DMS79 treated with DMSO at 0.1 percent for 48 hours (cell line): ENCODE data around the gene KDM6A.
"Not testable (repeated sequence)": the region's sequence is repeated elsewhere in the genome, so short reads cannot be mapped to it uniquely, and the experiment has no call there.

Experiments used
- DNase-seq: peaks from one replicate; lab custom pipeline; 2025; lab: John Stamatoyannopoulos, UW

Gene KDM6A

DNA sequence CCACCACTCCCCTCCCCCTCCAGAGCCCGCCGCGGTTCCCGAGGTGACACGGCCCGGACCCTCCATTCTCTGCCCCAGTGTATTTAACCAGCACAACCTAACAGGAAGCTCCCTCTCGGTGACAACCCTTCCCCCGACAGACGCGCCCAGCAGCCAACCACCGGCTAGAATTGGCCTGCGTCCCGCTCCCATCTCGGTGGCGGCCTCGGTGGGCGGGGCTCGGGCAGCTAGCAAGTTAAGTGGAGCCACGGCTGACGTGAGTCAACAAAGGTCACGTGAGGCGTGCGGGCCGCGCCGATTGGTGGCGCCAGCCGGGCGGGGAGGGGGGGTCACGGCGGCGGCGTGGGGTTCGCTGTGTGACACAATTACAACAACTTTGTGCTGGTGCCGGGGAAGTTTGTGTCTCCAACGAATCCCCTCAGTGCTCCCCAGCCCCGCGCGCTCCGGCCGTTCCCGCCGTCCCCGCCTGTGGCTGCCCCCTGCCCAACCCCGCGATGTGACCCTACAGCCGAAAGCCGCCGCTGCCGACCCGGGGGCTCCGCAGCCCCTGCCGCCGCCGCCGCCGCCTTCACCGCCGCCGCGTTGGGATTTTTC is at the start of gene KDM6A:
Gene KDM6A (plus strand): TSS at position 368 of the 594 bp plus-strand sequence. CDS start 364 bp downstream, outside the sequence.
- peak; percentile 69 for DNase-seq

GRCh38 chrX:44823193-44823592 is 49.8 kb upstream of the KDM6A start:
- DNase-seq: not testable (repeated sequence)

DNA sequence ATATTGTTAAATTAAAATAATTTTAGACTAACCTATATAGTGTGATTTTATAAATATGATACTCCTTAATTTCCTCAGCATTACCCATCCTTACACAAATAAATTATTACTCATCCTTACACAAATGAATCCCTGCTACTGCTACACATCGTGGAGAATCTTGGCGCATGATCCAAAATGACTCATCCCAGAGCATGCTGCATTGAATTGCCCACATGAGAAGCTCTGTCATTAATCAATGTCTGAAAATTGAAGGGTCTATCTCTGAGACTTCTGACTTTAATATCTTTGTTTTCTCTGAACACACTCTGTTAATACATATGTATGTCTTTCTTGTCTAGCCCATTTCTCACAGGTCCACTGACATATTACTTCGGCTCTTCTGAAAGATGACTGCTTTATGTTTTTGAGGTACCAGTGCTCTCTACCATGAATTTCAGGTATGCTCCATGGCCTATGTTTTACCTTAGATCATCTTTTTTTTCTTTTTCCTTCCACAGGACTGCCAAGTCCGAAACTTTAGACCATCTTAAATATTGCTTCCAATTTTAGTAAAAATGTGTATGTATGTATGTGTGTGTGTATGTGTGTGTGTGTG is 44.9 kb upstream of the KDM6A start:
- DNase-seq: no peak

DNA sequence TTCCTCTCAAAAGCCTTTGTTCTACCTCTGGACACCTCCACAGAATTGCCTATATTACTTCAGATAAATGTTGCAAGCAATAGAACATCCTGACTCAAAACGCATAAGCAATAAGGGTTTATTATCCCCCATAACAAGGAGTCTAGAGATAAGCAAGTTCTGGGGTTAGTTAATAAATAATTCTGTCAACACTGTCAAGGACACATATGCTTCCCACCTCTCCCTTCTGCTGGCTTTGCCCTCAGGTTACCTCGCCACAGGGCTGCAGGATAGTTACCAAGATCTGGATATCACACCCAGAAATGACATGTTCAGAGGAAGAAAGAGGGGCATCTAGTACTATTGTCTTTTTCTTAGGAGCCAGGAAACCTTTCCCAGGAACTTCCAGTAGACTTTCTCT is 43.2 kb upstream of the KDM6A start:
- no peak for DNase-seq

GRCh38 chrX:44842550-44843317 is 30.3 kb upstream of the KDM6A start:
- DNase-seq: no peak

- DNase-seq: no peak
These were observed 29.7 kb upstream of the KDM6A start for GRCh38 chrX:44843318-44843702.

DNA sequence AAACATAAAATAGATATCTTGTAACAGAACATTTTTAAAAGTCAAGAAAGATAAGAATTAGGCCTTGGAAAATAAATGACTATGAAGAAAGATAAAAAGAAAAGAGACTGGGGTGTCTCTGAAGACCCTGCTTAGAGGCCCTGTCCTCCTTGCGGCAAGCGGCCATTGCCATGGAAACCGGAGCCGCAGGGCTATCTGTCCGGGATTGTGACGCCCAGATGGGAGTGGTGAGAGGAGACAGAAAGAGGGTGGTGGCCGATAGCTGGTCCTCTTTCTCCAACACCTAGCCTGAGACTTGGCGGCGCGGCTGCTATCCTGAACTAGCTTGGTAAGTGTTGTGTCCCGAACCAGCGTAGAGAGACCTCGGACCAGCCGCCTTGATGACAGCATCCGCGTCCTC is 29.2 kb upstream of the KDM6A start, which contains the start of gene DUSP21:
Gene DUSP21 (plus strand): TSS at position 269 of the 400 bp plus-strand sequence. CDS start 112 bp downstream, at position 381.
- no peak for DNase-seq

GRCh38 chrX:44844204-44844603 is 28.8 kb upstream of the KDM6A start:
- DNase-seq: no peak

- DNase-seq: not testable (repeated sequence)
These were observed 22.1 kb upstream of the KDM6A start for GRCh38 chrX:44850891-44851290.

DNA sequence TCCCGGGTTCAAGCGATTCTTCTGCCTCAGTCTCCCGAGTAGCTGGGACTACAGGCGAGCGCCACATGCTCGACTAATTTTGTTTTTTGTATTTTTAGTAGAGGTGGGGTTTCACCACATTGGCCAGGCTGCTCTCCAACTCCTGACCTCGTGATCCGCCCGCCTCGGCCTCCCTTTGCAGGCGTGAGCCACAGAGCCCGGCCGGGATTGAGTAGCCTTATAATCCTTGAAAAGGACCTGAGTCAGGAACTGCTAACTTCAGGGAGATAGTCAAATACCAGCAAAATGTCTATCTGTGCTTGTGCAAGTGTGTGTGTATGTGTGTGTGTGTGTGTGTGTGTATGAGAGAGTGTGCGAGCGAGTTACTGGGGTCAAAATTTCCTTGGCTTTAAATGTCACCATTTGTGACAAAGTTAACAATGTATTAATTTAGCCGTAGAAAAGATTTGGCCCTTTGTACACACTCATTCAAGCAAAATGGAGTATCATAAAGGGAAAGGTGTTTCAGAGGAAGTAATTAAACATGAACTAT is 1.8 kb upstream of the KDM6A start:
- DNase-seq: no peak

DNA sequence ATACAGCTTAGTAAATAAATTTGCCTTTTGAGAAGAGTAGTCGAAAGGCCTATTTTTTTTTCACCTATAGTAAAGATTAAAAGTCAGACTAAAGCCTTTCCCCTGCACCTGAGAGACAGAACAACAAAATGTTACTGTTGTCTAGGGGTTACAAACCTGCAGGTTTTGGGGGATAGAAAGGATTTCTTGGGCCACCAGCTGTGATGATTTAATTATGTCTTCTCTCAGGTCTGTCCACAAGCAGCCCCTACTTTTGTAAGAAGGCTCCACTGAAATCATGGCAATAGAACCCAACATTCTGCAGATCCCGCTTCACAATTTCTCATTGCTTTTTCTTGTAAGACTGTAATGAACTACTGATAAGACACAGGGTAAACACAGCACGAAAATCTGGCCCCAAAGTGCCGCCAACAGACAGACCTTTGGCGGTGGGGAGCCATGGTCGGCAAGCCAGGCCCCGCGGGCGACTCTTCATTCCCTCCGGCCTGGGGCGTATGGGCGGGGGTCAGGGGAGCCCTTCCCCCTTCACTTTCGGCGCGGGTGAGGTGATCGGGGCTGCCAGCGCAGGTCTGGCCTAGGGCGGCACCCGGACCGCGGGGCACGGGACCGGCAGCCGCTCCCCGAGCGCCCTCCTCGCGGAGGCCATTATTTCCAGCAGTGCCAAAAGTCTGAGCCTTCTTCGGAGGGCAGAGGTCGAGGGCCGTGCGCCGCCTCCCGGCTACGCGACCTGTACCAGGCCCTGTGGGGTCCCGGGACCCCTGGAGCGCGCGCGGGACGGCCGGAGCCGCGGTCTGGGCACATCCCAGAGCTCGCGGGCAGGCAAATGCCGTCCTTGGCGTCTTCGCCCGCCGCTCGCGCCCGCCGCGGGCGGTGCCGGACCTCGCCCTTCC is 812 bp upstream of the KDM6A start:
- no peak for DNase-seq

- peak; percentile 8 for DNase-seq
These were observed 658 bp downstream of the KDM6A start for GRCh38 chrX:44873415-44874276.

DNA sequence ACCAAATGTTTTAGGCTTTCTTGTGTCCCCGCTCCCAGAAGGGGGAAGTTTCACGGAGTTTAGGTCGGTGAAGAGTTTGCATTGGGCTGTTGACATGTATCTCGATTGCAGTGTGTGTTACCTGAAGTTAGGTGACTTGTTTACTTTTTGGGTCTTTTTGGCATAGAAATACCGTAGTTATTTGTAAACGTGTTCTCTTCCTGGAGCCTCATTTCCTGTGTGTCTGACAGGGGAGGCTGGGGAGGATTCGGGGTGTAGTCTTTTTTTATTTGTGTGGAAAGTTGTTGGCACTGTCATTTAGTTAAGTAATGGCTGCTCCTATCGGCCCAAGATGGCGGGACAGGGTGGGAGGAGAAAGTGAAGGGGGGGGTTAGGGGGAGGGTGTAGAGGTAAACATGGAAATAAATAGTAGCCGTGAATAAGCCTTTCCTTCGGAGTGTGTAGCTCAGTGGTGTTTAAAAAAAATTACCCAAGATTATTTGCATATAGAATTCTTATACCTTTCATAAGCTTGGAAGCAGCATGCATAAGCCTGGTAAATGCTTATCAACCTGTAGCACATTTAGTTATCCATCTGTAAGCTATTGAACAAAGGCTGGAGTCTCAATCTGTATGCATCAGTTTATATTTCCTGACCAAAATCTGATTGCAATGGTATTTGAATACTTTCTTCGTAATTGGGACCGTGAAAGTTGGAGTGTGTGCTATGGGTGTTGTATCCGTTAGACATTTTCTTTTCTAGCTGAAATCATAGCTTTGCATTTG is 1.6 kb downstream of the KDM6A start:
- DNase-seq: no peak

- DNase-seq: no peak
These were observed 2.1 kb downstream of the KDM6A start for GRCh38 chrX:44875185-44875489.

DNA sequence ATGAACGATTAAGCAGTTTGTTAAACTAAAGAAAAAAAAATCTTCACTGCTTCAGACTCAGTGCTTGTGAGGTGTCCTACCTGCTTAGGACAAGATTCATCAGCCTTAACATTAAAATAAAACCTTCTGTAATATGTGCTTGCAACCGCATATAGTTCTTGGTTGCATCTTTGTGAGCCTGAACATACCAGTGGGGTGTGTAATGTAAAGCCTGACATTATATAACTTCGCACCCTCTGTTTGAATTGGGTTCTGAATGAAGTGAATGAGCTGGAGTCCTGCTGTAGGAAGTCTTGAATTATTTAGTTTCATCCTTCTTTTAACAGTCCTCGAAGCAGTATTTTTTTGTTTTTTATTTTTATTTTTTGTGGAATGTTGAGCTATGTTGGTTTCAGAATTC is 3.1 kb downstream of the KDM6A start:
- no peak for DNase-seq

- no peak for DNase-seq
These were observed 3.8 kb downstream of the KDM6A start for GRCh38 chrX:44876767-44877166.

- no peak for DNase-seq
These were observed 5.8 kb downstream of the KDM6A start for GRCh38 chrX:44878780-44879179.

DNA sequence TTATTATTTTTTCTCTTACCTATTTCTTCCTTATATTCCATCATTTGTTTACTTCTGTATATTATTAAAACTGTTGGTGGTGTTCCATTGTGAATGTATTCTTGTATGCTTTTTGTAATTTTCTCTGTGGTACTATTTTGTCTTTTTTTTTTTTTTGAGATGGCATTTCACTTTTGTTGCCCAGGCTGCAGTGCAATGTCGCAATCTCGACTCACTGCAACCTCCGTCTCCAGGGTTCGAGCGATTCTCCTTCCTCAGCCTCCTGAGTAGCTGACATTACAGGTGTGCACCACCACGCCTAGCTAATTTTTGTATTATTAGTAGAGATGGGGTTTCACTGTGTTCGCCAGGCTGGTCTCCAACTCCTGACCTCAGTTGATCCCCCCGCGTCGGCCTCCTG is 8.6 kb downstream of the KDM6A start:
- DNase-seq: no peak

DNA sequence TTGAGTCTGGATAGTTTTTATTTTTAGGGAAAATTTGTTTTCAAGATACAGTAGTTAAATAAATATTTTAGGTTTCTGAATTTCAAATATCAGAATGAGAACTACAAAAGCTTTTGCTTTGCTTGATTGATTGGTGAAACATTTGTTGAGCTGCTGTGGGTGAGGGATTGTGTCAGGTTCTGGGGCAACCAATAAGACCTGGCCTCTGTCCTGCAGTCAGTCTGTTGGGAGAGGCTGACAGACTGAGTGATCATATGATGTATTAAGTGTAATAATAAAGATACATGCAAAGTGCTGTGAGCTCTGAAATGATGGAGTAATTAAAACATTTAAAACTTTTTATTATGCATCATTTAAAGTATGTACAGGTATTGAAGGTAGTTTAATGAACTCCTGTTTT is 9.6 kb downstream of the KDM6A start:
- no peak for DNase-seq

DNA sequence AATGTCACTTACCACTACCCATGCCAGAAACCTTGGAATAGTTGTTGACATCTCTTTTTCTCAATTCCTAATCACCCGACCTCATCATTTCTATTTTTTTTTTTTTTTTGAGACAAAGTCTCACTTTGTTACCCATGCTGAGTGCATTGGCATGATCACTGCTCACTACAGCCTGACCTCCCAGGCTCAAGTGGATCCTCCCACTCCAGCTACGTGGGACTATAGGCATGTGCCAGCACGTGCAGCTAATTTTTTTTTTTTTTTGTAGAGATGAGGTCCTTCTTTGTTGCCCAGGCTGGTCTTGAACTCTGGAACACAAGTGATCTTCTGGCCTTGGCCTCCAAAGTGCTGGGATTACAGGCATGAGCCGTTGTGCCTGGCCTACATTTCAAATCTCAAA is 12.0 kb downstream of the KDM6A start:
- no peak for DNase-seq
